Measurements from ENCODE around the gene TMEM212.
"Not testable (repeated sequence)": the region's sequence is repeated elsewhere in the genome, so short reads cannot be mapped to it uniquely, and the experiment has no call there.

Gene TMEM212

GRCh38 chr3:171813278-171813896 lies 29.8 kb upstream of the TMEM212 start:
- DNase-seq, result no peak

- DNase-seq, result no peak
Observed at GRCh38 chr3:171813897-171814460, 29.2 kb upstream of the TMEM212 start.

- DNase-seq, result not testable (repeated sequence)
Observed at GRCh38 chr3:171814662-171815061, 28.5 kb upstream of the TMEM212 start.

DNA sequence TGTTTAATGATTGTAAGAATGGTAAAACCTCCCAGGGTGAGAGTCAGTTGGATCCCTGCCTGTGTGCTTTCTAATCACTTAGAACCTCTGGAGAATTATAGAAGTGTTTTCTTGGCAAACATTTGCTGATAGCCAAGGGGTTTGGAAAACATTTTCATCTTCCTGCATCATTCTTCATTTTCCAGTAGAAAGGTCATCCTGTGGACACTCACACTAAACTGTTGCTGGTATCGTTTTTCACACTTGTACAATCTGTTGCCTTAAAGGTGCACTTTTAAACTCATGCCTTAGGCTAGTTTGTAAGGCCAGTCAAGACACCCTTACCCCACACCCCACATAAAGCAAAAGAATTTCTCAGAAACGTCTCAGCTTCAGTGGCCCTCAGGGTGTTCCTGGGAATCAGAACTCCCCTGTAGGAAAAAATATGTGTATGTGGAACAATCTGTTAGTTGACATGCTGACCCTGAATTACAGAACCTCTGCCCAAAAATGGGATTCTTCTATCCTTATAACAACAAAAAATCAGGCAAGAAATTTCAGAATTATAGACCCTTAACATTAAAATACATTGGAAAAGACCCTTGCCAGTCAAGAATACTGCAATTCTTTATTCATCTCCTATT lies 27.1 kb upstream of the TMEM212 start:
- no peak for DNase-seq

DNA sequence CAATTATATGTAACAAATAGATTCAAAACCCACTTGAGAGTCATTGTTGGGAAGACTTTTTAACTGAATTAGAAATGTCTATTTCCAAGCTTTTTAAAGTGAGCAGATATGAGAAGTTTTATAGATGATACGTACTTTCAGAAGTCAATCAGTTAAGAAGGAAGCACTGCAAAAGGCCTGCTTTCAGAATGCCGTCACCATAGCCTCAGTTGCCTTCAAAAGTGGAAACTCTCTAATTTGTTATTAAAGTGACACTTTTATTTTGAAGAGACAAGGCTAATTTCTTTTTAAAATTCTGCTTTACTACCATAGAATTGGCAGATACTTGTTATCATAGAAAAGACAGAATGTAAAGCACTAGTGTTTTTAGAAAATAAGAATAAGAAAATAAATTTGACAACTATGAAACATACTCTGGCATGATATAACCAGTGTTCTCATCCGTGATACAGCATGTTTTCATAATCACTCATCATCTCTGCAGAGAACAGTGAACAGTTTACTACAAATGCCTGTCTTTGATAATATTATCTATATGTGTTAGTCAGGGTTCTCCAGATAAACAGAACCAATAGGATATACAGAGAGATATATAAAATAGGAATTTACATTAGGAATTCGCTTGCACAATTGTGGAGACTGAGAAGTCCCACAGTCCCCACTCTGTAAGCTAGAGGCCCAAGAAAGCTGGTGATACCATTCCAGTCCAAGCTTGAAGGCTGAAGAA lies 25.9 kb upstream of the TMEM212 start:
- DNase-seq, result no peak

DNA sequence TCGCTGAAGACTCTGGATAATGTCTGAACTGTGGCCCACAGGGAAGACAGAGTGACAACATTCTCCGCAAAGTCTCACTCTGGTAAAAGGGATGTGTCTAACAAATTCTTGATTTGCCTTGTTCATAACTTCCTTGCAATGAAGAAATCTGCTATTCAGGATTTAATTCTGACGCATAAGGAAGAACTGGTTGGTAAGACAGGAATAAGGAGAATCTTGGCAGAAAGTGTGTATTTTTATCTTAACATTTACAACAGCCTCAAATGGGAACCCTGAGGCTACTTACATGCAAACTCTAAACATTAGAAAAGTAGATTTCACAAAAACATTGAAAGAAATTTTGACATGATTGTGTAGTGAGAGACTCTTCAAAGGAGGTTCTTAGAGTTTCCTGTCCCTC lies 22.1 kb upstream of the TMEM212 start:
- no peak for DNase-seq

- DNase-seq, result no peak
Observed at GRCh38 chr3:171821778-171822358, 21.3 kb upstream of the TMEM212 start.

- no peak for DNase-seq
Observed at GRCh38 chr3:171822431-171823106, 20.6 kb upstream of the TMEM212 start.

DNA sequence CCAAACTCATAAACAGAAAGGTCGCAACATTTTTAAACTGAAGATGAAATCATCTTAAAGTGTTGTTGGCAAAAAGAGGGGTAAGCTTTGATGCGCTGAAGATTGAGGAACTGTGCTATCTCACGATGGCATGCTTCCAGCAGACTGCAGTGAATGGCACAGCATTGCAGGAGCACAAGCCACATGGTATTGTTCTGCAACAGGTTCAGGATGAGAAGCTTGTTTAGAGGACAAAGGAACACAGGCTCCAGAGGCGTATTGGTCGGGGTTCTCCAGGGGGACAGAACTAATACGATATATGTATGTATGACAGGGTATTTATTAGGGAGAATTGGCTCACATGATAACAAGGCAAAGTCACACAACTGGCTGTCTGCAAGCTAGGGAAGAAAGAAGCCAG lies 19.0 kb upstream of the TMEM212 start:
- no peak for DNase-seq

DNA sequence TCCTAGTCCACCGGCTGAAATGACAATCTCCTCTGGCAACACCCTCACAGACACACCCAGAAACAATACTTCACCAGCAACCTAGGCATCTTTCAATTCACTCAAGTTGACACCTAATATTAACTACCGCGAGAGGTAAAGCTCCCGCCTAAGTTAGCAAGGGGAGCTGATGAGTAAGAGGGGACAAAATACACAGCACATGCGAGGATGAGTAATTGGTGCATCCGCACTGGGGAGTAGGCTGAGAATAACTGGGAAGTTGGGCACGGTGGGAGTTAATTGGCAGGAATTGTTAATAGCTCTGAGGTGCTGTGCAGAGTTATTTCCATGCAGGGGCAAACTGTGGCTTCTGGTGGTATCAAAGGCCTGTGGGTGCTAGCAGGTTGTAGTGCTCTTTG lies 18.3 kb upstream of the TMEM212 start:
- no peak for DNase-seq

DNA sequence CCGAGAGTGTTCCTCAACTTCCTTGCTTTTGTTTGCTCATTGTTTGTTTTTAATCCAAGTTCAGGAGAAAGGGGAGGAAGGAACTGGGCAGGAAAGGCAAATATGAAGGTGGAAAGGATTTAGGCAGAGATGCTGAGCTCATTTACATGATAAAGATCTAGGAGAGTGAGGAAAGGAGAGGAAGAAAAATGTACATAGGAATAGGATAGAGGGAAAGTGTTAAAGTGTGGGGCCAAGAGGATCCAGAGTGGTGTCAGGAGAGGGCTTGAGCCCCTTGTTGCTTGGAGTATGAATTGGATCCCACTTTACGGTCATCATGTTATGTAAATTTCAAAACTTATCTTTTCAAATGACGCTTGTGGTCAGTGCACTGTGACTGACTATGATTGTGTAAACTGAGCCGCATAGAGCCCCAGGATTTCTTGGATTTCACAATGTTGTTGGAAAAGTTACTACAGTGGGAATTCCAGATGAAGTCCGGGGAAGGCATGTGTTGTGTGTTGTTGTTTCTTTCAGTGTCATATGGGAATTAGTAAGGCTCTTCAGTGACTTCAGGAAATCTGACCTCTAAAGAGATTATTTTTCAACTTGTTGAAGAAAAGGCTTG lies 17.8 kb upstream of the TMEM212 start:
- DNase-seq, result no peak

DNA sequence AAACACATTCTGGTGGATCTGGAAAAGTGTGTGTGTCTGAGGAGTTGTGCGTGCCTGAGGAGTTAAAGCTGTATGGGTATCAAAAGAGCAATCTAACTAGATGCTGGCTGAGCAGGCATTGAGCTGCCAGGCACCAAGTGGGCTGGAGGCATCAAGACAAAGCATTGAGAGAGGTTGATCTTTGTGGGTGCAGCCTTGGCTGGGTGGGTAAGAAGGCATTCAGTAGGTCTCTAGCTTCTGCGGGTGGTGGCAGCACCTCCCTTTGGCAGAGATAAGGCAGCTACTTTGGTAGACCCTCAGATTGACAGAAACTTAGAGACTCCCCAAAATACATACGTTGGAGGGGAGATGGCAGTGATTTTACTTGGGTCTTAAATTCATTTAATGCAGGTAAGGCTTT lies 15.8 kb upstream of the TMEM212 start:
- no peak for DNase-seq

GRCh38 chr3:171827836-171828458 lies 15.2 kb upstream of the TMEM212 start:
- DNase-seq, result no peak

DNA sequence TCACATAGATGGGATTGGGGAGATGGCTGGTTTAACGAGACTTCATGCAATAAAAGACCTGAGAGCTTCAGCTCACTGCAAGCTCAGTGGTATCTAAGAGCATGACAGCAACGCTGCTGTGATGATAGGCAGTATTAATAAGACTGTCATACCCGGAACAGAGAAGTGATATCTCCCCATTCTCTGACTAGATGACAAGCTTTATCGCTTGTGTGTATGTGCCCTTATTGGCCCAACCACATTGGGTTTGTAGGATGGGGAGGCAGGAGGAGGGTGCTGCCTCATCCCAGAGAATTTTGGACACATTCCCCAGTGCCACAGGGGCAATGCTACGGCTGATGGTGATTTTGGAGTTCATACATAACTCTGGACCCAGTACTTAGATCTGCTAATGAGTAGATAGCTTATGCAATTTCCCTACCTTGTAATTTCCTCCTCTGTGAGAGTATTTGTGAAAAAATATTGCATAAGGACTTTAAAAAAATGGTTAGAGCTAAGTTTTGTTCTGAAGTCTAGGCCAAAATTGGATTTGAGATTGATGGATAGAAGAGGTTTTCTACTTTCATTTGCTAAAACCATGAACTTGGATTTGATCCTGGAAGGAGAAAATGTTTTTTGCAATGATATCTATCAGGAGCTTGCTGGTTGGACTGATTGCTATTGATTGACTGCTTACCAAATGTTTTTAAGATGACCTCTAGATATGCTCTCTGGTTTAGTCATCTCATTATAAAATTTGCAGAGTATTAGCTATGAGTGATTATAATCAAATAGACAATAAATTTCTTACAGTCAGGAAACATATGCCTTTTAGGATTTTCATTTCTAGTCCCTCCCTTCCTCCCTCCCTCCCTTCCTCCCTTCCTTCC lies 14.0 kb upstream of the TMEM212 start:
- DNase-seq, result no peak

GRCh38 chr3:171829841-171830517 lies 13.2 kb upstream of the TMEM212 start:
- no peak for DNase-seq

DNA sequence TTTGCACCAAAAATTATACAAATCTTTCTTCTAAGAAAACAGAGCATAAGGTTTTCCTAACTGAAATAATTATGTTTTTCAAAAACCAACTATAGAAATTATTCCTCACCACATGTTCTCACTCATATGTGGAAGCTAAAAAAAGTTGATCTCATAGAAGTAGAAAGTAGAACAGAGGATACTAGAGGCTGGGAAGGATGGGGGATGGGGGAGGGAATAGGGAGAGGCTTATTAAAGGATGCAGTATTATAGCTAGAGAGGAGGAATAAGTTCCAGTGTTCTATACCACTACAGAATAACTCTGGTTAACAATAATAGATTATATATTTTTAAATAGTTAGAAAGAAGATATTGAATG lies 12.7 kb upstream of the TMEM212 start:
- no peak for DNase-seq

DNA sequence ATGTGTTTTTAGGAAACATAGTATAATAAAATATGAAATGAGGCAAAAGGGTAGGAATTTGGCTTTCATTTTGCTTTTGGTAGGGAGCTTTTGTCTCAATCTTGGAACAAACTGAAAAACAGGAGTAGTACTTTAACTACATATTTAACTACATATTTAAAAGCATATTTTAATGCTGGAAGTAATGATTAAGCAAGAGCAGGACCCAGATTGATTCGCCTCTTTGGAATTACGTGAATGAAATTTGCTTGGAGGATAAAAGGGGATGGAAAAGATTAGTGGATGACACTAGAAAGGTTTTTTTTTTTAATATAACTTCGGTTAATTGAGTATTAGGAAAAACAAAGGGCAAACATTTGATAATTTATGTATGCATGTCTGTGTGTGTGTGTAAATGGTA lies 11.2 kb upstream of the TMEM212 start:
- no peak for DNase-seq

DNA sequence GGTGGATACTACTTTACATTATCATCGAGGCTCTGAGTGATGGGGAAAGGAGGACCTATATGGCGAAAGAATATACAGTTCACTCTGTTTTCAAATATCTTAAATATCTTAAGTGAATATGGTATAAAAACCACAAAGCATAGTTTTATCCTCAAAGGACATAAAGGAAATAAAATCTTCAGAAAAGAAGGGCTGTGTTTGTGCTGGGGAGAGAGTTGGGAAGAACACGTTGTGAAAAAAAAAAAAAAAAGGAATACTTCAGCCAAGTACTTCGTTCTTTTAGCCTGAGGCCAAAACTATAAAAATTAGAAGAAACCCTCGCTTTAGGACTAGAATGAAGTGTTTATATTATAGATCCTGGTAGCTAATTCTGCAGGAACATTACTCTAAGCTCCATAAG lies 10.2 kb upstream of the TMEM212 start:
- no peak for DNase-seq

- no peak for DNase-seq
Observed at GRCh38 chr3:171833789-171834460, 9.2 kb upstream of the TMEM212 start.

- no peak for DNase-seq
Observed at GRCh38 chr3:171834461-171834801, 8.7 kb upstream of the TMEM212 start.
